Measurements from ENCODE around the gene RASAL2.

GRCh38 chr1:178530502-178530901 lies 436.6 kb downstream of the RASAL2 start:
- no peak for TF ChIP-seq CTCF (conservative IDR thresholded peaks at IDR 0.05 in 1 of 2, IDR thresholded peaks at IDR 0.05 in 1 of 2; ENCODE audit: low read depth in 1 of 2, low read length in 2 of 2)
- no peak for TF ChIP-seq EZH2 (IDR thresholded peaks at IDR 0.05; ENCODE audit: low read length, missing control alignments)
